ENCODE data around the gene CBX2. TPM values are rescaled to one million over a fixed set of nuclear protein-coding genes. Genes with fewer than 3 reads are reported as not detected.

The CBX2 gene
- total RNA-seq, 1 experiment from 2014 or later, result 28.3 TPM

GRCh38 chr17:79777120-79777893 is 641 bp upstream of the CBX2 start:
- TF ChIP-seq FOSL1 (IDR thresholded peaks at IDR 0.05; ENCODE audit: low read depth) (no peak), POLR2AphosphoS5 (IDR thresholded peaks at IDR 0.05; ENCODE audit: low read depth, low read length) (0 out of 2 replicates have a peak, but pooled peaks have one; percentile 7), CTCF (IDR thresholded peaks at IDR 0.05 in 2 of 3, conservative IDR thresholded peaks at IDR 0.05 in 1 of 3; ENCODE audit: borderline replicate concordance in 1 of 3, insufficient read depth in 1 of 3, low read depth in 2 of 3, low read length in 2 of 3) (peak in 2 of 3 experiments; percentile 42 to 43; a peak in 3 of 6 replicates), YY1 (IDR thresholded peaks at IDR 0.05; ENCODE audit: extremely low read depth, insufficient replicate concordance, low read depth, low read length) (peak; percentile 26)
- Histone ChIP-seq H4K20me1 (ENCODE audit: insufficient read depth) (no peaks in the 10 kb centered on the region), H3K27me3 (ENCODE audit: insufficient read depth, low read length) (peaks cover 34% of the 10 kb centered on the region), H3K4me2 (ENCODE audit: low read length) (peak overlapping the region; percentile 93), H2AFZ (ENCODE audit: low read depth, low read length, poor library complexity, severe bottlenecking) (no peak overlapping the region), H3K9me2 (ENCODE audit: insufficient read depth) (no peaks in the 10 kb centered on the region), H3K9ac (ENCODE audit: low read length) (peak overlapping the region; percentile 54), H3K79me2 (ENCODE audit: insufficient read depth, low read length) (peaks cover 16% of the 10 kb centered on the region), H3K9me3 (ENCODE audit: control insufficient read depth in 1 of 2, insufficient read depth in 1 of 2, low read depth in 1 of 2, low read length in 2 of 2) (no peaks in the 10 kb centered on the region), H3K4me3 (replicated peaks in 1 of 2; ENCODE audit: low read depth in 1 of 2, low read length in 2 of 2) (peak overlapping the region; percentile 41 to 59), H3K4me1 (ENCODE audit: control insufficient read depth in 1 of 2, insufficient read depth in 2 of 2, low read length in 2 of 2) (peaks cover 12 to 19% of the 10 kb centered on the region in 2 experiments), H3K27ac (ENCODE audit: low read depth, low read length) (peak overlapping the region; percentile 42; the same call in 1 of the 2 replicates), H3K36me3 (ENCODE audit: control insufficient read depth in 1 of 2, insufficient read depth in 2 of 2, low read length in 2 of 2) (peaks cover 7 to 9% of the 10 kb centered on the region in 2 experiments; a peak in 3 of 4 replicates)
- peak; percentile 74 for ATAC-seq
- intact Hi-C loops (cut with micrococcal nuclease), result no loop called here
- BruUV-seq (replicated peaks), result TSS peak; percentile 87
- ChIA-PET RAD21 (ENCODE audit: low non-redundant PET in 1 of 2, low total read pairs in 2 of 2, uncharacterized antibody in 2 of 2, unreplicated experiment in 2 of 2) (interaction anchor here (0.6 to 0.7 kb wide), 2 partner anchors 206 to 1601 kb away, joined by 4 to 6 read pairs; no protein-coding TSS in a partner anchor), POLR2A (interaction anchor here (1.4 kb wide), 2 partner anchors 20 to 62 kb away, joined by 5 to 6 read pairs; partner anchors contain the start of genes CBX4 and CBX8), CTCF (interaction anchor here (0.8 to 1.6 kb wide), 3 partner anchors 32 to 231 kb away, joined by 3 to 4 read pairs (median 3); no protein-coding TSS in a partner anchor)
- DNase-seq (ENCODE audit: low read depth, low spot score), result peak; percentile 29
